ENCODE data around the gene SKOR1.

The SKOR1 gene

GRCh38 chr15:67865331-67865730 is 40.0 kb downstream of the SKOR1 start:
- in situ Hi-C loops (cut with HindIII; ENCODE audit: low pct_ligation_motif_present, low pct_unique_long_range_greater_than_20kb, low sequenced_read_pairs), result no loop called here
- DNase-seq, result no peak

- in situ Hi-C loops (cut with HindIII; ENCODE audit: low pct_ligation_motif_present, low pct_unique_long_range_greater_than_20kb, low sequenced_read_pairs), result no loop called here
- no peak for DNase-seq
These were observed 40.5 kb downstream of the SKOR1 start for GRCh38 chr15:67865766-67866165.

- in situ Hi-C loops (cut with HindIII; ENCODE audit: low pct_ligation_motif_present, low pct_unique_long_range_greater_than_20kb, low sequenced_read_pairs), result no loop called here
These were observed 44.4 kb downstream of the SKOR1 start for GRCh38 chr15:67869701-67870100.

GRCh38 chr15:67870868-67871408 is 45.6 kb downstream of the SKOR1 start:
- DNase-seq, result no peak
- in situ Hi-C loops (cut with HindIII; ENCODE audit: low pct_ligation_motif_present, low pct_unique_long_range_greater_than_20kb, low sequenced_read_pairs), result no loop called here

More at GRCh38 chr15:67869701-67870100, 44.4 kb downstream of the SKOR1 start:
- DNase-seq, result no peak

DNA sequence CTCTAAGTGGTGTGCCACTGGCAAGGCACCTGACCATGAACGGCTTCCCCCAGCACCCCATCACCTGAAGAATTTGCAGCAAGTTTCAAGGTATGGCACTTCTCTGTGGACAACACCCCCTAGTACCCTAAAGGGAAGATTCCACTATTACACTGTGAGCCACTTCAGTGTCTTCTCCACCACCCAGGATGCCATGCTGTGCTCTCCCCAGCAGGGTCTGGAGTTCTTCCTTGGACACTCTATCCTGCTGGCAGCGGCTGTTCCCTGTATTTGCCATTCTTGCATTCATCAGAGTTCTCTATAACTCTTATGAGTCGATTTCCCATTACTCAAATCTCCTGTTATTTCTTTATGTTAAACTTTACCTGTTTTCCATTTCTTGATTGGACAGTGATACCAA is 48.5 kb downstream of the SKOR1 start:
- in situ Hi-C loops (cut with HindIII; ENCODE audit: low pct_ligation_motif_present, low pct_unique_long_range_greater_than_20kb, low sequenced_read_pairs), result no loop called here
- DNase-seq, result no peak

GRCh38 chr15:67878712-67879206 is 53.5 kb downstream of the SKOR1 start:
- in situ Hi-C loops (cut with HindIII; ENCODE audit: low pct_ligation_motif_present, low pct_unique_long_range_greater_than_20kb, low sequenced_read_pairs), result no loop called here
- DNase-seq, result no peak

DNA sequence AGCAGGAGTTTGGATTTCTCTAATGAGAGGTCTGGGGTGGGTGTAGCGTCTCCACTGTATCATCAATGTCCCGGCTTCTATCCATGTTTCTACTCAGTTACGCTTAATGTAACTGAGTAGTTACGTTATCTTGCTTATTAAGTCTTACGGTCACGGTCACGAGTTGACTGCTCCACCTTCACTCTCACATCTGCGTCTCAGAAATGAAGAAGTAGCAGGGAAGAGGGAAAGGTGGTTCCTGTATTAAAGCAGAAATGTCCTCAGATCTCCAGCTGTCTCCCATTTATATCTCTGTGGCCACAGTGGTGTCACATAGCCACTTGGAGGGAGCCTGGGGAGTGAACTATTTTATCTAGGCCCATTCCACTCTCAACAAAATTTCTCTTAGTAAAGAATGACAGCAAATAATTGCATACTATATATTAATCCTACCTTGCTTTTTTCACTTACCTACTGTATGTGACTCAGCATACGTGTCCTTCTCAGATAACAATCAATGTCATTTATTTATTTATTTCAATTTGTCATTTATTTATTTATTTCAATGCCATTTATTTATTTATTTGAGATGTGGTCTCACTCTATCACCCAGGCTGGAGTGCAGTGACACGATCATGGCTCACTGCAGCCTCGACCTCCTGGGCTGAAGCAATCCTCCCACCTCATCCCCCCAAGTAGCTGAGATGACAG is 54.3 kb downstream of the SKOR1 start:
- no peak for DNase-seq
- in situ Hi-C loops (cut with HindIII; ENCODE audit: low pct_ligation_motif_present, low pct_unique_long_range_greater_than_20kb, low sequenced_read_pairs), result no loop called here

DNA sequence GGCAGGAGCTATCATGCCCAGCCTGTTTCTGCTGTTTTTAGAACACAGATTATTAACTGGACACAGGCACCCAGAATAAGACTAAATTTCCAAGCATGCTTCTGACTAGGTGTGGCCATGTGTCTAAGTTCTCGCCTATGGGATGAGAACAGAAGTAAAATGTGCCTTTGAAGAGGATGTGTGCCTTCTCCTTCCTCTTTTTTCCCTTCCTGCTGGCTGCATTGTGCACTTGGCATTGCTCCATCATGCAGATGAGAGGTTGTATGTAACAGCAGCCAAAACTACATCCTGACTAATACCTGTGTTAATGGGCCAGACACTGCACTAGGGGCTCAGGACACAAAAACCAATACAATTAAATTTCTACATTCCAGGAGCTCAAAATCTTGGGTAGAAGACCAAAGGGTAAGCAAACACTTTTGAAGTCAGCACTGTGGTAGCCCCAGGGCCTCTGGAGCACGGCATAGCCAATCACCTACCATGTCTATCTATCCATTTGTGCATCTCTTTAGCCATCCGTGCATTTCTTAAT is 55.4 kb downstream of the SKOR1 start:
- no peak for DNase-seq
- in situ Hi-C loops (cut with HindIII; ENCODE audit: low pct_ligation_motif_present, low pct_unique_long_range_greater_than_20kb, low sequenced_read_pairs), result no loop called here

- DNase-seq, result no peak
- in situ Hi-C loops (cut with HindIII; ENCODE audit: low pct_ligation_motif_present, low pct_unique_long_range_greater_than_20kb, low sequenced_read_pairs), result no loop called here
These were observed 57.4 kb downstream of the SKOR1 start for GRCh38 chr15:67882487-67883233.

DNA sequence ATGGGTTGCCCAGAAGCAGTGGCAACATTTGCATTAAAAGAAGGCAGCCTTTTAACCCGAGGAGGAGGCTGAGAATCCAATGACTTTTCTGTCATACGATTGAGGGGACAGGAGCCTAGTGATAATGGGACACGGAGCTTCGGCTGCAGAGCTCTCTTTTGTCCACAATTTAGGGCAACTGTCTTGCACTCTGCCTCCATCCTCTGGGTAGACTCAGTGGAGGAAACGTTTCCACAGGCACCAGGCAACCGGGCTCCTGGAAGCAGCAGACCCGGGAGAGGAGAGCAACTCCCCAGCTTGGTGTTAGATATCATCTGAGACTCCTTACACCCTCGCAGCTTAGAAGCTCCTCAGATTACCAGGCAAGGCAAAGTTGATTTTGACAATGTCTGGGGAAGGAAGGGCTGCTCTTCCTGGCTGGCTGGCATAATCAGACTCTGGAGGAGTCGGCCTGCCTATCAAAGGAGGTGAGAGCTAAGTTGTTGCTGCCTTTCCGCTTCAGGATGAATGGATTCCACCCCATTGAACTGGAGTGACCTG is 58.0 kb downstream of the SKOR1 start:
- in situ Hi-C loops (cut with HindIII; ENCODE audit: low pct_ligation_motif_present, low pct_unique_long_range_greater_than_20kb, low sequenced_read_pairs), result no loop called here

DNA sequence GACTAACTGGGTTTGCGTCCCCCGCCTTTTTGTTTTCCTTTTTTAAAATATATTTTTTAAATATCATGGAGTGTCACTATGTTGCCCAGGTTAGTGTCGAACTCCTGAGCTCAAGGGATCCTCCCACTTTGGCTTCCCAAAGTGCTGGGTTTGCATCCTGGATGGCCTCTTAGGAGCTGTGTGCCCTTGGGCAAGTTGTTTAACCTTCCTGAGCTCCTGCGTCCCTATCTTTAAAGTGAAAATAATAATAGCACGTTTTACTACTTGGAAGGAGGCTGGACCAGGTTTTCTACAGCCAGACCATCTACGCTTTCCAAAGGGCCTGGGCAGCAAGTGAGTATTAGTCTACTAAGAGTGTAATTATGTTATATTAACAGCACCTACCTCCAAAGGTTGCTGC is 58.7 kb downstream of the SKOR1 start:
- DNase-seq, result no peak
- in situ Hi-C loops (cut with HindIII; ENCODE audit: low pct_ligation_motif_present, low pct_unique_long_range_greater_than_20kb, low sequenced_read_pairs), result no loop called here

More for the DNA sequence above, 58.0 kb downstream of the SKOR1 start:
- DNase-seq, result no peak

All from ACHN (cell line).